Embryonic facial prominence (tissue), 1 donor: ENCODE measurements around the gene ARG2.

Experiments used
- DNase-seq: peaks from one replicate; pipeline ENCODE4 v3.0.0-alpha.2; 2016; ENCODE audit errors: extremely low spot score

Gene ARG2

DNA sequence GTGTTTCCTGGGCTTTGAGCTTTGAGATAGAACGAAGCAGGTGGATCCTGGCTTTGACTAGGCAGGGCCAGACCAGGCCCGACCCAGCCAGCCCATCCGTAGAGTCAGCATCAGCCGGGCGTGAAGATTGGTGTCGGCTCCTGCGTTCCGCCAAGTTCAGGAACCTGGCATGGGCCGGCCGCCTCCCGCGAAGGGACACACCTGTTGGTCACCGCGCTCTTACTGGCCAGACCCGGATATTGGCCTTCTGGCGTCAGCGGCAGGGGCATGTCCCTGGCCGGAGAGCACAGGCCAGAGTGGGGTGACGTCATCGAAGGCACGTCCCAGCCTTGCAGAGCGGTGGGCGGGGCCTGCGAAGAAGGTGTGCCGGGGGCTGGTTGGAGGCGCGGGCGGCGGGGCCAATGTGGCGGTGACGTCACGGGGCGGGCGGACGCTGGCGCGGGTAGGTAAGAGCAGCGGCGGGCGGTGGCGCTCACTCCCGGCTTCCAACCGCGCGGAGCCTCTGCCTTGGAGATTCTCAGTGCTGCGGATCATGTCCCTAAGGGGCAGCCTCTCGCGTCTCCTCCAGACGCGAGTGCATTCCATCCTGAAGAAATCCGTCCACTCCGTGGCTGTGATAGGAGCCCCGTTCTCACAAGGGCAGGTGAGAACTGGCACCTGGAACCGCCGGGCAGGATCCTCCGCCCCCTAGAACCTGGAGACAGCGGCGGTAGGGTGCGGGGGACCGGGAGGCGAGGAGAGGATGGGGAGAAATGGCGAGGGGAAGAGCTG lies at the start of gene ARG2:
TSS of gene ARG2 (plus strand) at position 475 of the 771 bp plus-strand sequence. CDS start at position 533, 58 bp downstream.
- DNase-seq = peak; percentile 84

DNA sequence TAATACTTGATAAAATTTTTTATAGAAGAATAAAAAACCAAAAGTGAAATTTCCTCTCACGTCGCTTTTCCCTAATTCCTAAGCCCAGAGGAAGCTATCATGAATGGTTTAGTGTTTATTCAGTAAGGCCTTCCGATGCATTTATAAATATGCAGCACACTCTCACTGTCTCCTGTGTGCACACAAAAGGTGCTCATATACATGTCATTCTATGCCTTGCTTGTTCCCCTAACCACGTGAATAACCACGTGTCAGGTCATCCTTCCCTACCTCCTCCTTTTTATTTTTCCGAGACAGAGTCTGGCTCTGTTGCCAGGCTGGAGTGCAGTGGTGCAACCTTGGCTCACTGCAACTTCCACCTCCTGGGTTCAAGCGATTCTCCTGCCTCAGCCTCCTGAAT lies 49.3 kb upstream of the ARG2 start:
- DNase-seq = no peak

DNA sequence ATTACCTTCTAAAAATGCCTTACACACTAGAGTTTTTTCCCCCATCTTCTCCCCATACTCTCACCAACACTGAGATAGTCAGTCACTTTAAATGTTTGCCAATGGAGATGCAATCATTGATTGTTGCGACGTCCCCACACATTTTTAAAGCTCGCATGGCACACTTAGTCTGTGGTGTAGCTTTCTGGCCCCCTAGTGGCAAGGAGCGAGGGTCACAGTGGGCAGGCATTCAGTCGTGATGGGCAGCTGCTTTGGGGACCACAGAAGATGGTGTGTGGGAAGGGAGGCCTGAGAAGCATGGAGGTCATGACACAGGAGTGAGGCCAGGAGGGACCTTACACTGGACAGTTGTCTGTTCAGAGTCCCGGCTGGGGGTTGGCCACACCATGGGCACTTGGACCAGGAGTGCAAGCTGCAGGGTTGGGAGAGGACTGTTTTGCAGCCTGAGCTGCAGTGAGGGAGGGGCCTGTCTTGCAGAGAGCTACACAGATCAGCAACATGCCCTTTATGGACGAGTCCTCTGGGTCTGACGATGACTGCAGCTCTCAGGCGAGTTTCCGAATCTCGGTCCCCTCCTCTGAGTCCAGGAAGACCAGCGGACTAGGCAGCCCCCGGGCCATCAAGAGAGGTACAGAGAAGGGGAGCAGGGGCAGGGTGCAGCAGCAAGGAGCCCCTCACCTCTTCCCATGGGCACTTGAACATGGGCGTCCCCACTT lies 48.3 kb upstream of the ARG2 start:
- DNase-seq = no peak

DNA sequence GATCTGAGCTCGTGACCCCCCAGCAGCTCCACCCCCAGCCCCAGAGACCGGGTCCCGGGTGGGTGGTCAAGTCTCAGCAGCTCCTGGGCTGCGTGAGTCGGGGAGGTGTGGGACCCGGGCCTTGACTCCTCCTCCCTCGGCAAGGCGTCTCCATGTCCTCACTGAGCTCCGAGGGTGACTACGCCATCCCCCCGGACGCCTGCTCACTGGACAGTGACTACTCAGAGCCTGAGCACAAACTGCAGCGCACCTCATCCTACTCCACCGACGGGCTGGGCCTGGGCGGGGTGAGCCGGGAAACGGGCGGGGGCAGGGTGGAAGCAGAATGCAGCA lies 47.8 kb upstream of the ARG2 start:
- DNase-seq = no peak

DNA sequence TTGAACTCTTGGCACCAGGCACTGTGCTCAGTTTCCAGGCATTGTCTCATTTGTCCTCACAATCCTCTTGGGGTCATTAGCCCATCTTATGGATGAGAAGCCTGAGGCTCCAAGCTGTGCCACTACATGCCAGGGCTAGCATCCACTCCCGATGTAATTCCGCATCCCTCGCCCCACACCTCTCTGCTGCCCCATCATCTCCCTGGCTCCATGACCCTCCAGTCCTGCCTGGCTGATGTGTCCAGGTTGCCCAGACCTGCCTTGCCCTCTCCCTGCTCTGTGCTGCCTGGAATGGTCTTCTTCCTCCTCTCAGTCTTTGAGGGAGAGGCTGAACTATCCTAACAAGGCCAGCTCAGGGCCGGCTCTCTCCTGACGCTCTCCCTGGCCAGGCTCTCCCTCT lies 47.1 kb upstream of the ARG2 start:
- DNase-seq = no peak

- DNase-seq = no peak
Observed at GRCh38 chr14:67573228-67574010, 46.3 kb upstream of the ARG2 start.

- no peak for DNase-seq
Observed at GRCh38 chr14:67574156-67574555, 45.6 kb upstream of the ARG2 start.

GRCh38 chr14:67574806-67575205 lies 44.9 kb upstream of the ARG2 start:
- DNase-seq = no peak

DNA sequence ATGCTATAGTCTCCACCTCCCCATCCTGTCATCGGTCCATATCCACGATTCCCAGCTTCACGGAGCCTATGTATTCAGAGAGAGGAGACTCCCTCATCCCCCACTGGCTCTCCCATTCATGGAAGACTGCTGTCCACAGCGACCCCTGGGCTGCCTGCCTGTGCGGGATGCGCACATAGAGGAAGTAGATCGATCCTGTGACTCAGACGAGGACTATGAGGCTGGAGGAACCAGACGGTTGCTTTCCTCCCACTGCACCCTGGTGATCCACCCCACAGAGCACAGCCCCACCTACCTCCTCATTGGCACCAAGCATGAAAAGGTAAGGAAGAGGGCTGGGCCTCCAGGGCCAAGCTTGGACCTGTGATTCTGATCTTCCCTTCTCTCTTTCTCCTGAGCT lies 44.0 kb upstream of the ARG2 start:
- no peak for DNase-seq

DNA sequence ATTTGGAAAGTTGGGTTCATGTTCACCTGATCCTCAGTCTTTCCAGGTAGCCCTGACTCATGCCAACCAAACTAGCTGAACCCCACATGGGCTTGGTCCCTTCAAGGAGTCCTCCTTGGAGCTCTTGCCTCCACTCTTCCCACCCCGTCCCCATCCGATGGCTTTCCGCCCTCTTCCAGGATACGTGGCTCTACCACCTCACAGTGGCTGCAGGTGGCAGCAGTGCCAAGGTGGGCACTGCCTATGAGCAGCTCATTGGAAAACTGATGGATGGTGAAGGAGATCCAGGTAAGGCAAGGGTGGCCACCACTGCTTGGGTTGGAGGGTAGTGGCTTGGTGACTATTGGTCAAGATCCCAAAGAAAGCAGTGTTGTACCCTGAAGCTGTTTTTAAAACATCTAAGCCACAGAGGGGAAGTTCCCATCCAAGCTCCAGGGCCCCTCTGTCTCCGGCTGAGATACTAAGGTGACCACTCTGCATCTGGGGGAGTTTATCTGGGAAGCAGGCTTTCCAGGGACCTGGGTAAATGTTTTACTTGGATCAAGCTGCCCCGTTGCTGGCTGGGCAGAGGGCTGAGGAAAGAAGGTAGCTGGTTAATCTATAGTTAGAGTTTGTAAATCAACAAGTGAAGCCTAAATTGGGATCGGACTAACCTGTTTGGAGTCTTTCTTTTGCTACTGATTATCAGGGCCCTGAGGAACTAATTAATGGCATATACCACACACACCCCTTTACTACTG lies 43.3 kb upstream of the ARG2 start:
- no peak for DNase-seq

DNA sequence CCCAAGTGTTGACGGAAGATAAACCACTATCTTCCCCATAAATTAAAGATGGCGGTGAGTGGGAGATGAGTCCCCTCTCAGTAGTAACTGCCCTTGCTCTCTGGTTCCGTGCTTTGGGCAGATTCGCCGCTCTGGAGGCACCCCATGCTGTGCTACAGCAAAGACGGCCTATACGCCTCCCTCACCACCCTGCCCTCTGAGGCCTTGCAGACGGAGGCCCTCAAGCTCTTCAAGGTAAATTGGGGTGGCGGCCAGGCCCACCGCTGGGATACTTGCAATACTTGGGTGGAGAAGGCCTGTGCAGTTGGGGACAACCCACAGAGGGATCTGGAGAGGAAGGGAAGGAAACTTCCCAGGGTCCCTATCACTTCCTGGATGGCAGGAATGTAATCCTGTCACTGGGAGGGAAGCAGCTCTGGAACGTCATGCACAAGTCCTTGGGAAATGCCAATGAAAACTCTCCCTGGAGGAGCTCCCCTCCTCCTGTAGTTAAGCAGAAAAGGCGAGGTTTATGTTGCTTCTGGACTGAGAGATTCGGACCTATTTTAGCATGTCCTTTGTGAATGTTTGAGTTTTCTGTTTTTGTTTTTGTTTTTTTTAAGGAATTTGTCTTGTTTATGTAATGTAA lies 42.4 kb upstream of the ARG2 start:
- no peak for DNase-seq

DNA sequence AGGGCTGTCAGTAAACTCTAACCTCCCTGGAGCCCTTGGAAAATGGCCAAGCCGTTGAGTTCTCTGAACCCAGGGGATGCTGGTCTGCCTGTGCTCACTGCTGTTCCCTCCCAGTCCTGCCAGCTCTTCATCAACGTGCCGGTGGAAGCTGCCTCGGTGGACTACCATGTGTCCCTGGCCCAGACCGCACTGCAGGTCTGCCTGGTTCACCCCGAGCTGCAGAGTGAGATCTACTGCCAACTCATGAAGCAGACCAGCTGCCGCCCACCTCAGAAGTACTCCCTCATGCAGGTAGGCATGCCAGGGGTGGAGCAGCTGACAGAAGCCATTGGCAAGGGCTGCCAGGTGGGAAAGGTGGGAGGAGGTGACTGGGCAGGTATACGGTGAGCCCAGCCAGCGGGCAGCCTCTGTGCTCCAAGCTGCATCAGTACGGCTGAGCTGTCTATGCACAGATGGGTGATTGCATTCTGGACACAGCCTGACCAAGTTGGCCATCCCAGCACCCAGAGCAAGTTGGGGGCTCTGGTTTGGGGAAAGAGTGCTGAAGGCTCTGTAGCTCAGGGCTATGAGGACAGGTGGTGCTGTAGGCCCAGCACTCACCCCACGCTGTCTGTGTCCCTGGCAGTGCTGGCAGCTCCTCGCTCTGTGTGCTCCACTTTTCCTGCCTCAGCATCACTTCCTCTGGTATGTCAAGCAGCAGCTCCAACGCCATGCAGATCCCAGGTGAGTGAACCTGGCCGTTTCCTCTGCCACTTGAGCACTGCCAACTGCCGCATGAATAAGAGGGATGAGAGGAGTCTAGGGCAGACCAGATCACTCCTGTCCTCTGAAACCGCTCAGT lies 41.6 kb upstream of the ARG2 start:
- no peak for DNase-seq

GRCh38 chr14:67579040-67579439 lies 40.7 kb upstream of the ARG2 start:
- DNase-seq = no peak

DNA sequence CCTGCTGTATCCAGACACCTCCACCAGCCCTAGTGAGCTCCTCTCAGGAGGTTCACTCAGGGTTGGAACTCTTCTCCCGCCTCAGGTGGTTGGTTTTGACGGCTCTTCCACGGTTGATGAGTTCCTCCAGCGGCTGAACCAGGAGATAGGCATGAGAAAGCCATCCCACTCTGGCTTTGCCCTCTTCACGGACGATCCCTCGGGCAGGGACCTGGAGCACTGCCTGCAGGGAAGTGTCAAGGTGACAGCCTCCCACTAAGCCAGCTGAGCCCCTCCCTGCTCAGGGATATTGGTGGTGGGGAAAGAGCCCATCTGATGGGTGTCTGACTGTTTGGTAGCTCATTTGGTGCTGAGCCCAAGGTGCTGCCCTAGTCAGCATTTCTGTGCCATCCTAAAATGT lies 40.1 kb upstream of the ARG2 start:
- DNase-seq = no peak

DNA sequence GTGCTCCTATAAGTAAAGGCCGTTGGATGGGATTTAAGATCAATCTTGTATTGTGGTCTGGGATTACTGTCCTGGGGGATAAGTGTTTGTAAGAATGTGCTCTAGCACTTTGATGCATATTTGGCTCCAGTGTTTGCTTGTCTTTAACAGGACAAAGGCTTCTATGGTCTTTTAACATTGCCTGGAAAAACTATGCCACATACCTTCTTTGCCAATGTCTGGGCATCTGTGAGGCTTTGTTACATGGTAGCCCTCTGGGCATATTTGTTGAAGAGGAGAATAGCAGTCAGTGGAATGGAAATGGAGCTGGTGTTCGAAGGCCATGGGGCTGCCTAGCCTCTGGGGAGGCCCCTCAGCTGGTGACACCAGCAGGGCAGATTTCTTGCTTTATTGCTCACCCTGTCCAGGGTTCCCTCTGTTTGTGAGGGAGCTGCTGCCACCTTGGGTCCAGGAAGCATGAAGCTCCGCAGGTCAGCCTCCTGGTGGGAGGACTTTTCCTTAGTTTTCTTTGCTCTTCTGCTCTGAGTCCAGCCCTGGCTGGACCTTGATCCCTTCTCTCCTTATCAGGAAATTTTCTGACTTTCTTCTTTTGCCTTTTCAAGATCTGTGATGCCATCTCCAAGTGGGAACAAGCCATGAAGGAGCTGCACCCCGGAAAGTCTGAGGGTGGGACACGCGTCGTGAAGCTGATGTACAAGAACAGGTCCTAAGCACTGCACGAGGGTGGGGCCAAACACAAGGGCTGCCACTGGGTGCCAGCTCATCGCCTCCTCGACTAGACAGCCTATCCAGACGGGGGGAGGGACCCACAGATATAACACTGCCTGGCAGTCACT lies 39.2 kb upstream of the ARG2 start:
- DNase-seq = no peak

- DNase-seq = no peak
Observed at GRCh38 chr14:67581643-67582042, 38.1 kb upstream of the ARG2 start.

DNA sequence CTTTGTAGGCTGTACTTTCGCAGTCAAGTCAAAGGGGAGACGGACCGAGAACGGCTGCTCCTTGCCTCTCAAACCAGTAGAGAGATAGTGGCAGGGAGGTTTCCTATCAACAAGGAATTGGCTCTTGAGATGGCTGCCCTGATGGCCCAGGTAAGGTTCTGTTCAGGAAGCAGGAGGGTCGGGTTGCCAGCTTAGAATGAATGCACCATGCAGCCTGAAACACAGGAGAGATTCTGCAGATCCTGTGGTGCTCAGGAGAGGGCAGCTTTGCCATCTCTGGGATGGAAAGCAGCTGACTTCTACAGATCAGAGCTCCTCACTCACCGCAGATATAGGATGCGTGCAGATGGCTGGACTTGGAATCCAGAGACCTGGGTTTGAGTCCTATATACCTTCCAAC lies 37.7 kb upstream of the ARG2 start:
- DNase-seq = no peak

GRCh38 chr14:67583711-67584644 lies 35.7 kb upstream of the ARG2 start:
- DNase-seq = no peak

GRCh38 chr14:67584978-67585377 lies 34.7 kb upstream of the ARG2 start:
- no peak for DNase-seq
